ENCODE results near the gene MSMO1. TPM values are rescaled to one million over a fixed set of nuclear protein-coding genes. Genes with fewer than 3 reads are reported as not detected.

Gene MSMO1
- total and polyA plus RNA-seq, 2 donors (not counting 3 experiments of a cell fraction or from before 2014, with no cell fraction given): 74.3 to 109 TPM

- Histone ChIP-seq H3K27ac (ENCODE audit: insufficient read depth, low read depth, low read length) (no peak overlapping the region), H3K79me2 (ENCODE audit: control insufficient read depth, insufficient read depth, low read length) (no peaks in the 10 kb centered on the region), H3K9me1 (replicated peaks; ENCODE audit: control insufficient read depth, extremely low read depth, insufficient read depth, low read length) (no peaks in the 10 kb centered on the region), H3K4me3 (replicated peaks in 1 of 3; ENCODE audit: insufficient read depth in 1 of 3, low read depth in 1 of 3, low read length in 3 of 3) (no peak overlapping the region), H2AFZ (ENCODE audit: low read depth, low read length) (no peak overlapping the region), H3K36me3 (ENCODE audit: control insufficient read depth in 2 of 2, extremely low read depth in 1 of 2, insufficient read depth in 2 of 2, low read length in 2 of 2) (peaks cover 0 to 2% of the 10 kb centered on the region in 2 experiments), H4K20me1 (replicated peaks; ENCODE audit: control insufficient read depth, extremely low read depth, insufficient read depth, low read length) (no peaks in the 10 kb centered on the region), H3K9ac (replicated peaks; ENCODE audit: extremely low read depth, insufficient read depth, low read length) (no peak overlapping the region), H3K9me3 (replicated peaks; ENCODE audit: control insufficient read depth, insufficient read depth, low read length) (no peaks in the 10 kb centered on the region), H3K4me2 (ENCODE audit: insufficient read depth, low read length) (no peak overlapping the region), H3K27me3 (ENCODE audit: control insufficient read depth in 2 of 2, insufficient read depth in 2 of 2, low read length in 2 of 2) (peaks cover 0 to 1% of the 10 kb centered on the region in 2 experiments), H3K4me1 (ENCODE audit: control insufficient read depth, extremely low read depth, insufficient read depth, low read length) (no peaks in the 10 kb centered on the region)
- CTCF ChIA-PET: interaction anchor here (1.1 to 12.4 kb wide), 5 partner anchors 8 to 235 kb away, joined by 3 to 347 read pairs (median 7); partner anchors contain the start of gene TMEM192
- POLR2A ChIA-PET: no interaction called here
- DNase-seq (ENCODE audit: low read depth, low spot score) (no peak), FAIRE-seq (no peak)
- dilution Hi-C loops (cut with MboI; ENCODE audit: extremely low pct_ligation_motif_present, low sequenced_read_pairs): no loop called here
- no TSS peak for BruUV-seq (replicated peaks)
- intact Hi-C loops (cut with micrococcal nuclease): no loop called here
- TF ChIP-seq GATA2 (IDR thresholded peaks at IDR 0.05; ENCODE audit: insufficient read depth, insufficient read length, low read depth, low read length) (no peak), EZH2 (IDR thresholded peaks at IDR 0.05; ENCODE audit: borderline replicate concordance, low read depth, low read length, severe bottlenecking) (no peak), POLR2A (IDR thresholded peaks at IDR 0.05; ENCODE audit: low read depth, low read length) (no peak), CTCF (IDR thresholded peaks at IDR 0.05; ENCODE audit: extremely low read depth in 1 of 2, insufficient read depth in 1 of 2, low read depth in 1 of 2, low read length in 2 of 2) (no peak)
These were observed 20.4 kb downstream of the MSMO1 start for GRCh38 chr4:165347647-165348569.

Measured in endothelial cell of umbilical vein (primary cell).